Activated CD4-positive, alpha-beta memory T cell treated with anti-CD3 and anti-CD28 coated beads for 36 hours (primary cell): ENCODE results near the gene HOXA5. TPM values are rescaled to one million over a fixed set of nuclear protein-coding genes. Genes with fewer than 3 reads are reported as not detected.

Experiments
- CTCF ChIA-PET: fragments of 350-600 bp; sonication (Branson Sonifier 250); formaldehyde crosslinking; loops from one replicate; lab custom pipeline; 2021; ENCODE audit warnings: antibody characterized with exemption, inconsistent platforms; lab: Charles Lee
- POLR2A ChIA-PET: fragments of 350-600 bp; sonication (Branson Sonifier 250); formaldehyde crosslinking; loops from one replicate; lab custom pipeline; 2021; ENCODE audit warnings: antibody characterized with exemption; lab: Charles Lee
- DNase-seq: peaks from one replicate; pipeline ENCODE4 v3.0.0-alpha.2; 2020
- H3K27ac Mint-ChIP-seq: one replicate; pipeline ENCODE4 v1.8.0; 2021; ENCODE audit warnings: mixed read lengths
- H3K27me3 Mint-ChIP-seq: one replicate; pipeline ENCODE4 v1.8.0; 2021; ENCODE audit warnings: mixed read lengths
- H3K36me3 Mint-ChIP-seq: one replicate; pipeline ENCODE4 v1.8.0; 2021; ENCODE audit warnings: mixed read lengths
- H3K4me1 Mint-ChIP-seq: one replicate; pipeline ENCODE4 v1.8.0; 2021; ENCODE audit warnings: low read depth, mixed read lengths
- H3K4me3 Mint-ChIP-seq: one replicate; pipeline ENCODE4 v1.8.0; 2021; ENCODE audit warnings: mild to moderate bottlenecking, mixed read lengths
- H3K9me3 Mint-ChIP-seq: one replicate; pipeline ENCODE4 v1.8.0; 2021; ENCODE audit warnings: mixed read lengths
- intact Hi-C: fragments of 100-400 bp; cut with micrococcal nuclease; formaldehyde crosslinking; loops from one replicate; pipeline ENCODE4 v1.15.1; 2023
- total RNA-seq, 2 experiments: library from RNA; stranded (reverse); gene quantifications; one replicate each; pipeline ENCODE4 v1.2.3, GENCODE V29; 2021

Gene HOXA5
- total RNA-seq, 2 experiments from 2014 or later: not detected

DNA sequence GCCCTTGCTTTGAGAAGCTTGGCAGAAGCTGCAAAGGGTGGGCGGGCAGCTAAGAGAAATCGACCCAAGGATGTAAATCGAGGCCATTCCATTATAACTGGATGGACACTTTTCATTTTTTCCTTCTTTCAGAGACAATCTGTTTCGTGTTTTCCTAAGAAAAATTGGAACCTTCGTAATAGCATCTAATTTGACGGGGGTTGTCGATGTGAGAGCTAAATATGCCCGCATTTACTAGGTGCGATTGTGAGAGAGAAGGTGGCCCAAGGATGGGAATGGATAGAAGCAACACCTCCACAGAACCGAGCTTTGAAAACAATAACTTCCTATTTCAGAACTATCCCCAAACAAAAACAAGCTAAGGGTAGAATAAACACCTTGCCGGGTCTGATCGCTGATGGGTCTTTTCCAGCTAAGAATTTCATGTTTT, 12.1 kb downstream of the HOXA5 start:
- DNase-seq: no peak
- Mint-ChIP-seq H3K27me3 (peaks cover 58% of the 10 kb centered on the region), H3K36me3 (no peaks in the 10 kb centered on the region), H3K9me3 (no peaks in the 10 kb centered on the region), H3K4me1 (peaks cover 17% of the 10 kb centered on the region), H3K4me3 (no peak overlapping the region), H3K27ac (no peak overlapping the region)
- ChIA-PET CTCF (interaction anchor here (1.5 kb wide), 1 partner anchor 30 kb away, joined by 5 read pairs; no protein-coding TSS in a partner anchor), POLR2A (no interaction called here)
- intact Hi-C loops: no loop called here

- intact Hi-C loops: no loop called here
- ChIA-PET POLR2A (no interaction called here), CTCF (interaction anchor here (1.5 kb wide), 1 partner anchor 31 kb away, joined by 5 read pairs; no protein-coding TSS in a partner anchor)
- peak; percentile 73 for DNase-seq
- no peaks in the 10 kb centered on the region for H3K9me3 Mint-ChIP-seq
- H3K36me3 Mint-ChIP-seq: no peaks in the 10 kb centered on the region
- H3K27me3 Mint-ChIP-seq: peaks cover 56% of the 10 kb centered on the region
- H3K4me3 Mint-ChIP-seq: peak within 1 kb of the TSS; percentile 57
- peaks cover 15% of the 10 kb centered on the region for H3K4me1 Mint-ChIP-seq
- H3K27ac Mint-ChIP-seq: no peak within 1 kb of the TSS
Observed at GRCh38 chr7:27130540-27131389, 12.7 kb downstream of the HOXA5 start, which contains the start of gene HOXA4. HOXA4 (minus strand) TSS chr7:27130757; CDS start chr7:27130733, 24 bp downstream.

DNA sequence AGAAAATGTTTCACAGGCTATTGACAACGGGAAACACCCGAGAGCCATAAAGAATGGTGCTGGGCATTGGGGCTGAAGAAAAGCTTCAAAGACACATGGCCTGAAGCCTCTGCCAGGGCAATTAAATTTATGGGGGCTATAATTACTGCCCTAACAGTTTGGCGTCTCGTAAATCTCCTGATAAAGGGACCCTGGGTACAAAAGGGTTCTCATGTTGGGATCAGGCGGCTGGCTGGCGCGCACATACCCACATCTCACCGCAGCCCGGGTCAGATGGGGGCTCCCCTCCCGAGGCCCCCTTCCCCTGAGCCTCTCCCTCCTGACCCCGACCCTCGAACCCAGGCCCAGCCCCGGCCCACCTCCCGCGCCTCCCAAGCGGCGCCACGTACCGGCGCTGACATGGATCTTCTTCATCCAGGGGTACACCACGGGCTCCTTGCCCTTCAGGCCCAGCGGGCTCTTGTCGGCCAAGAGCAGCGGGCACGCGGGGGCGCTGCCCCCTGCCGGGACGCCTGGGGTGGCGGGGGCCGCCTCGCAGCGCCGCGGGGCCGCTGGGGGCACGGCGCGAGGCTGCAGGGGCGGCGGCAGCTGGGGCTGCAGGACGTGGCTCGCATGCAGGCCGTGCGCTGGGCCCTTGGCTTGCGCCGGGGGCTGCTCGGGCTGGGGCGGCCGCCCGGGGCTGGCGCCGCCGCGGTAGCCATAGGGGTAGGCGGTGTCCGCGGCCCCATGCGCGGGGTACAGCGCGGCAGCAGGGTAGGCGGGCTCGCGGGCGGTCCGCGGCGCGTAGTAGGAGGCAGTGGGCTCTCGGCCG, 13.5 kb downstream of the HOXA5 start:
- no peaks in the 10 kb centered on the region for H3K36me3 Mint-ChIP-seq

GRCh38 chr7:27128776-27129728, 14.4 kb downstream of the HOXA5 start:
- Mint-ChIP-seq H3K36me3 (no peaks in the 10 kb centered on the region), H3K4me1 (peaks cover 4% of the 10 kb centered on the region), H3K27ac (no peak overlapping the region), H3K9me3 (no peaks in the 10 kb centered on the region), H3K27me3 (peaks cover 55% of the 10 kb centered on the region), H3K4me3 (no peak overlapping the region)
- no peak for DNase-seq
- intact Hi-C loops: no loop called here
- POLR2A ChIA-PET: no interaction called here
- CTCF ChIA-PET: no interaction called here

More for the DNA sequence above, 13.5 kb downstream of the HOXA5 start:
- DNase-seq: no peak
- Mint-ChIP-seq H3K4me3 (no peak overlapping the region), H3K27me3 (peaks cover 54% of the 10 kb centered on the region), H3K4me1 (peaks cover 12% of the 10 kb centered on the region), H3K9me3 (no peaks in the 10 kb centered on the region), H3K27ac (no peak overlapping the region)
- CTCF ChIA-PET: no interaction called here
- POLR2A ChIA-PET: no interaction called here
- intact Hi-C loops: no loop called here

DNA sequence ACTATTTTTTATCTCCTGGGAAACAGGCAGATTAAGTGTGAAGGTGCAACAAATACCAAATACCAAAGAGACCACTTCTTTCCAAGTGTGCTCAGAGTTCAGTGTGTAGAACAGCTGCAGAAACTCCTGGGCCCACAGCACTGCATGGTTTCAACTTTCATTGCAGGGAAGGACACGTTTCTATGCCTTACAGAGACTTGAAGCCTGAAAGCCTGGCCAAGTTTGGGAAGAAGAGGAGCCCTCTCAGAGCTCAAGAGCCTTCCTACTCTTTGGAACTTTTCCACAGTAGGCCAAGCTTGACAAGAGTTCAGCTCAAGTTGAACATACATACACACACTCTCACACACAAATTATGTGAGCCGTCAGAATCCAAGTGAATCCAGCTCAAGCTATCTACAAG, 15.4 kb downstream of the HOXA5 start:
- no peak overlapping the region for H3K4me3 Mint-ChIP-seq
- no peaks in the 10 kb centered on the region for H3K9me3 Mint-ChIP-seq
- ChIA-PET CTCF (no interaction called here), POLR2A (no interaction called here)
- intact Hi-C loops: no loop called here
- peaks cover 51% of the 10 kb centered on the region for H3K27me3 Mint-ChIP-seq
- H3K27ac Mint-ChIP-seq: no peak overlapping the region
- H3K36me3 Mint-ChIP-seq: no peaks in the 10 kb centered on the region
- H3K4me1 Mint-ChIP-seq: no peaks in the 10 kb centered on the region
- no peak for DNase-seq

DNA sequence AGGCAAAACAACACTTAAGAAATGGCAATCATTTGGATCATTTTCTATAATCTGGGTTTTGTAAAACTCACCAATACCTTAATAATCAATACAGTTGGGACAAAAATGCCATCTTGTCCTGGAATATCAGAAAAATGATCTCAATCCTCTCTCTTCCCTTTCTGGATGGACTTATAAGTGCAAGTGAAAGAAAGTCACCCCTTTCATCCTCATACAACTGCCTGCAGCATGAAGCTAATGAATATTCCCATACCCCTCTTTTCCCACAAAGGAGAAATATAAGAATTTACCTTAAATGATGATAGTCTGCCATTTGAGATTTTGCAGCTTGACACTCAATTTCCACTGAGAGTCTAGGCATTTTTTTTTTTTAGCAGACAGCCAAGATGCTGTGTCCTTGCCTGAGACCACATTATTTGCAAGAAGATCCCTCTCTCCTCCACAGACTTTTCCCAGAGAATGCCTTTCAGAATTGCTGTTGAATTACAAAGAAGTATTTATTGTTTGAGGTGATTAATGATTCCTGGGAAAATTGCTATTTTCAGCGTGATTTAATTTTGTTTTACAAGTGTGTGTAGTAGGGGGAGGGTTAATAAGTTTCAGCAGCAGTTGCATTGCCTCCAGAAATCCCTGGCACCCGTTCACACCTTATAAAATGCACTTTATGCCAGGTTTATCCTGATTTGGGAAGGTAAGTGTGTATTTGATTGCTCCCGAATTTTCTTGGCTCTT, 16.7 kb downstream of the HOXA5 start:
- ChIA-PET CTCF (no interaction called here), POLR2A (interaction anchor here (0.6 kb wide), 1 partner anchor 478 kb away, joined by 5 read pairs; no protein-coding TSS in a partner anchor)
- intact Hi-C loops: no loop called here
- H3K27ac Mint-ChIP-seq: no peak overlapping the region
- no peak overlapping the region for H3K4me3 Mint-ChIP-seq
- DNase-seq: no peak
- no peaks in the 10 kb centered on the region for H3K4me1 Mint-ChIP-seq
- H3K9me3 Mint-ChIP-seq: no peaks in the 10 kb centered on the region
- peaks cover 42% of the 10 kb centered on the region for H3K27me3 Mint-ChIP-seq
- H3K36me3 Mint-ChIP-seq: no peaks in the 10 kb centered on the region

DNA sequence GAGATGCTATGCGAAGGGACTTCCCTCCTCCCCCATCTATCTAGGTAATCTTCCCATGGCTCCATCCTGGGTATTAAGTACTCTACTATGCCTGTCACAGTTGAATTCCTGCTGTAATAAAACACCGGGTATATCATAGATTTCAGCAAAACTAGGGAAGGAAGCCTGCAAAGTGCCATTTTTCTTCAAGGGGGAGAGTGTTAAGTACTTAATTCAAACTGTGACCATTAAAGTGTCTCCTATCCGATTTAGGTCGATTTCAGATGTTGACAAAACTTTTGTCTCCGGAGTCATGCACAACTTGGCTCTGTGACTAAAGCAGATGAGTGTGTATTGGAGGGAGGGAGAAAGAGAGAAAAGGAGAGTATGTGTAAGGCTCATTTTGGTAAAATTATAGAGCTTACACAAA, 17.5 kb downstream of the HOXA5 start:
- Mint-ChIP-seq H3K4me1 (no peaks in the 10 kb centered on the region), H3K4me3 (no peak overlapping the region), H3K36me3 (no peaks in the 10 kb centered on the region), H3K27ac (no peak overlapping the region), H3K27me3 (peaks cover 35% of the 10 kb centered on the region), H3K9me3 (no peaks in the 10 kb centered on the region)
- DNase-seq: no peak
- POLR2A ChIA-PET: no interaction called here
- CTCF ChIA-PET: no interaction called here
- intact Hi-C loops: no loop called here

DNA sequence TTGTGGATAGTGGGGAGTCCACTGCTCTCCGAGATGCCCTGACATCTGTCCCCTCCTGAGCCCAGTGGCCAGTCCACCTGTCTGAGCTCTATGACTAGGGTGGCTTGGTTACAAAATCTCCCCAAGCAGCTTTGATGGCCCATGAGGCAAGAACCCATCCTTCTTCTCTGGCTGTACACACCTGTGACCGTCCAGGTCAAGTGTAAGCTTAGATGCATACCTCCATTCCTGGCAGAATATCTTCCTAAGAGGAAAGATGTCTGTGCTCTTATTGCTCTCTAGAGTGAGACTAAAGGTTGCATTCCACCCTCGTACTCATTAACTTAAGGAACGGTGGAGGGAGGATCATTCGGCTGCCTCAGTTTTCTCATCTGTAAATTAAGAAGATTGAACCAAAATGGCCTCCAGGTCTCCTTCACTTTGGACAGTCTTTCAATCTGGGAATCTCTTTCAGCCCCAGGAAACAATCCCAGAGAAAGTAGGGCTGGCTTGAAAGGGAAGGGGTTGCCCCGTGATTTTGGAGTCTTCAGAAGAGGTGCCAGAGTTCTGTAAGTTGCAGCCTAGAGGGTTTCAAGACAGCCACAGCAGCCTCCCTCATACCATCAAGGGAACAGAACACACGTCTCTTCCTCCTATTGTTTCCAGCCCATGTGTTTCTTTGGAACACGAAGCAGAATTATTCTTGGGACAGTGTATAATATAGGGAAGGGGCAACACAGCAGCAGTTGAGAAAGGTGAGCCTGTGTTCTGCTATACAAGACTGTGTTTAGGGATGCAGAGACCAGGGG, 18.4 kb downstream of the HOXA5 start:
- no peak for DNase-seq
- ChIA-PET POLR2A (no interaction called here), CTCF (no interaction called here)
- Mint-ChIP-seq H3K9me3 (no peaks in the 10 kb centered on the region), H3K27ac (no peak overlapping the region), H3K27me3 (peaks cover 35% of the 10 kb centered on the region), H3K36me3 (no peaks in the 10 kb centered on the region), H3K4me3 (no peak overlapping the region), H3K4me1 (no peaks in the 10 kb centered on the region)
- intact Hi-C loops: no loop called here

DNA sequence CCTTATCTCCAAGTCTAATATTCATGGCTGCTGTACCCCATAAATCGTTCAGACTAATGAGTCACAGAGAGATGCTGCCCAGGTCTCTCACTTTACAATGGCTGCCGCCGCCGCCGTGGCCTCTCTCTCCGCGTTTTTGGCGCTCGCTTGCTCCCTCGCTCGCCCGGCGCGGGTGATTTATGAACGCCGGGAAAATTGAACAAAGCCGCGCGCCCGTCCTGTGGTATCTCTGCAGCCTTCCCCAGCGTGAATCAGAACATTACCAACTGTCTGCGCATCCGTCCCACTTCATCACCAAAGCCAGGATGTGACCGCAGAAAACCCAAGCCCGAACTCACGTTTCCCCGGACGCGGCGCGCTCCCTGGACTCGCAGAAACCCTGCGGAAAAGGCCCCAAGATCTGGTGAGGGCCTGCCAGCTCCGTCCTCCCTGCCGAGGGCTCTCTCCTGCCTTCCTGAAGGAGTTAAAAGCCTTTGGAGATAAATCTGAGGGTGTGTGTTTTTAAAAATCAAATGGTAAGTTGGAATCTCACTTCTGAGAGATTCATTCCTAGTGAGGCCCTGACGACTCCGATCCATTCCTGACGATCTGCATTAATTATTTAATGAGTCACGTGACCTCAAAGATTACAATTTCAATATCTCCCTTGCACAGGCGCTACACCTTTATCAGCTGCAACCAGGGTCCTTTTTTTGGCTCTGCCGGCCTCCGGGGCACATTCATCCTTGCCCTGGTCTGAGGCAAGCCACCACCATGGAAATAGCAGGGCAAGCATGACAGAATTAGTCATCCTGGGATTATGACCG, 19.2 kb downstream of the HOXA5 start:
- intact Hi-C loops: no loop called here
- no peaks in the 10 kb centered on the region for H3K9me3 Mint-ChIP-seq
- H3K36me3 Mint-ChIP-seq: no peaks in the 10 kb centered on the region
- H3K27ac Mint-ChIP-seq: no peak overlapping the region
- ChIA-PET POLR2A (no interaction called here), CTCF (no interaction called here)
- no peaks in the 10 kb centered on the region for H3K4me1 Mint-ChIP-seq
- no peak for DNase-seq
- H3K4me3 Mint-ChIP-seq: no peak overlapping the region
- peaks cover 35% of the 10 kb centered on the region for H3K27me3 Mint-ChIP-seq

DNA sequence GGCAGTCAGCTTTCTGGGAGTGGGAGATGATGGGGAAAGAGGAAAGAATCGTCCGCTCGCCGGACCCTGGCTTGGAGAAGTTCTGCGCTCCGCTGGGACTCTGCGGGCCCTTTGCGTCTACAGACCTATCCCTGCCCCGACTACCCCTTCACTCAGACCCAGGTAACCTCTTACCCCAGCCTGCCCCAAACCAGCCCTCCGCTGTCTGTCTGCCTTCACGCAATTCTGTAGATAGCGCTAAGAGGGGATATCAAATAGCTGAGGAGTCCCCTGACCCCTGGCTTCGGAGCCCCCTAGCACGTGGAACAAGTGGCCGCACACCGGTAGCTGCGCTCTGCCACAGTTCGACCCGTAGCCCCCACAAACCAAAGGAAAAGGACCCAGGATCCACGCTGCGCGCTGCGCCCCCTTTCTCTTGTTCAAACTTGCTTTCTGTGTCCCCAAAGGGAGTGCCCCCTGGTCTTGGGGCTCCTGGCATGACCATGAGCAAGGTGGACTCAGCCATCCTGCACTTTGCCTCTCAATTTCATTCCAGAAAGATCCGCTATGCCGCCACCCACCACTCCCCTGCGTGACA, 19.9 kb downstream of the HOXA5 start:
- peaks cover 35% of the 10 kb centered on the region for H3K27me3 Mint-ChIP-seq
- ChIA-PET POLR2A (no interaction called here), CTCF (no interaction called here)
- H3K27ac Mint-ChIP-seq: no peak overlapping the region
- intact Hi-C loops: no loop called here
- H3K36me3 Mint-ChIP-seq: no peaks in the 10 kb centered on the region
- H3K4me1 Mint-ChIP-seq: no peaks in the 10 kb centered on the region
- no peak for DNase-seq
- H3K9me3 Mint-ChIP-seq: no peaks in the 10 kb centered on the region
- H3K4me3 Mint-ChIP-seq: no peak overlapping the region
